GM19467 (cell line): ENCODE results near the gene QSOX1.

Experiments used
- ATAC-seq: cut with Tn5 transposase; IDR thresholded peaks from one replicate; pipeline ENCODE4 v1.9.1; 2021; ENCODE audit warnings: mild to moderate bottlenecking, moderate library complexity; ENCODE audit not compliant: unreplicated experiment

QSOX1 gene

DNA sequence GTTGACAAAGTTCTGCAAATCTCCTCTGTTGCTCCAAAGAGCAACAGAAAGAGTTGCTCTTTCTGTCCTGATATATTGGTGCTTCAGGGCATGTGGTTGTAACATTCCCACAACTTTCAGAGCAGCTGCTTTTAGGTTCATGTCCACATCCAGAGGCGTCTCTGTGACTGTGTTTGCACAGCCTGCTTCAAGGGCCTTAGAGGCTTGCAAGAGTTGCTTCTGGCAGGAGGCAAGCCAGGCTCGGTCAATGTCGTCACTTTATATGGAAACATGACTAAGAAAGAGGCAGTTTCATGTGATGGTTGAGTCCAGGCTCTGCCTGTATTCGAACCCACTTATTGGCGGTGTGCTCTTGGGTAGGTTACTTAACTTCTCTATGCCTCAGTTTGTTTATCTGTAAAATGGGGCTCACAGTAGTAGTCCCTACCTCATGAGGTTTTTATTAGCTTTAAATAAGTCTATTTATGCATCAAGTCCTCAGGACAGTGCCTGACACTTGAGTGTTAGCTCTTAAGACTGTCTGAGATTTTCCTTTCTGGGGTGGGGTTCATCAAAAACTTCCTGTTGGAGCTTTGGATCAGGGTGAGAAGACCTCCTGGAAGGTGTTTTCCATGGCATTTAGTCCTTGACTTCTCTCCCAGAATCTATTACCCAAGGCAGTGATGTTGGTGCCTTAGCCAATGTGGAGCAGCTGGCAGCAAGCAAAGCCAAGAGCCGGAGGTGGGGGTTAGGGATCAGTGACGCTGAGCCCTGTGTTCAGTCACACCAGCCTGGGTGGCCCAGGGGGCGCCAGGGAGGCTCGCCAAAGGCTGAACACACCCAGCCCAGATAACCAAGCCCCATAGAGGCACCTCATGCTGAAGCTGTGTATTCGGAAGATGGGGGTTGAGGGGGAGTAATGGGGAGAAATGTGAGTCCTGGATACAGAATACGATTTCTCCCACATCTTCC lies 94.3 kb downstream of the QSOX1 start:
- ATAC-seq: no peak

DNA sequence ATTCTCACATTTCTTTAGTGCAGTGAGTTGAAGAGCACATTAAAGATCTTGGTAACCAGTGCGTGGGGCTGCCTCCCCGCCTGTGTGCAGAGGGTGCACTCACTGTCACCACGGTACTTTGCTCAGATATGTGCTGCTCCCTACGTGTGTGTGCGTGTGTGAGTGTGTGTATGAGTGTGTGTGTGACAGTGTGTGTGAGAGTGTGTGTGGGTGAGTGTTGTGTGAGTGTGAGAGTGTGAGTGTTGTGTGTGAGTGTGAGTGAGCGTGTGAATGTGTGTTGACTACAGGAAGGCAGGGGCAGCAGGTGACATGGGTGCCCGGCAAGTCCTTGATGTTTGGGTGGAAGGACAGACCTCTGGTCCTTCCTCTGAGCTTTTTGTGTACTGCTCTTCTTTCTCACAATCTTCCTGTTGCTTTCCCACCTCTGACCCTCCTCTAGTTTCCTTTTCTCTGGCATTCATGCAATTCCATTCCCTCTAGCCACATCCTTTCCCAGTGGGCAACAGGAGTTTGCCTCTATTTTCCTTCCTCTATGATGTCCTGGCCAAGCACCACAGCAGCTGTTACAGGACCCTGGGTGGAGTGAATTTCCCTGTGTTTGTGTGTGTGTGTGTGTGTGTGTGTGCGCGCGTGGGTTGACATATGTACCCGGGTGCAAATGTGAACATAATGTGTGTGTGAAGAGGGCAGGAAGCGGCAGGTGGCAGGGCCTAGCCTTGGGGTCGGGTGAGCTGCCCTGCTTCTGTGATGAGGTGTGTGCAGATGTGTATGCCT lies 95.2 kb downstream of the QSOX1 start:
- no peak for ATAC-seq

DNA sequence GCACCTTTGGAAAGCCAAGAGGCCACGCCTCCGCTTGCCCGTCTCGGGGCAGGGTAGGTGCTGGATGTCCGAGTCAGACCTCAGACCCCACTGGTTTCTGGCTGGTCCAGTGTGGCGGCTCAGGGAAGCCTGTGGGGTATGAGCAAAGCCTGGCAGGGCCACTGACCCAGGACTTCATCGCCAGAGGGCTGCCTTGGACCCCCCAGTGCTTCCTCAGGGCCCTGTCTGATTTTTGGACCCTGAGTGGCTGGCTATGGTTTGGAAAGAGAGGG lies 95.8 kb downstream of the QSOX1 start:
- no peak for ATAC-seq

DNA sequence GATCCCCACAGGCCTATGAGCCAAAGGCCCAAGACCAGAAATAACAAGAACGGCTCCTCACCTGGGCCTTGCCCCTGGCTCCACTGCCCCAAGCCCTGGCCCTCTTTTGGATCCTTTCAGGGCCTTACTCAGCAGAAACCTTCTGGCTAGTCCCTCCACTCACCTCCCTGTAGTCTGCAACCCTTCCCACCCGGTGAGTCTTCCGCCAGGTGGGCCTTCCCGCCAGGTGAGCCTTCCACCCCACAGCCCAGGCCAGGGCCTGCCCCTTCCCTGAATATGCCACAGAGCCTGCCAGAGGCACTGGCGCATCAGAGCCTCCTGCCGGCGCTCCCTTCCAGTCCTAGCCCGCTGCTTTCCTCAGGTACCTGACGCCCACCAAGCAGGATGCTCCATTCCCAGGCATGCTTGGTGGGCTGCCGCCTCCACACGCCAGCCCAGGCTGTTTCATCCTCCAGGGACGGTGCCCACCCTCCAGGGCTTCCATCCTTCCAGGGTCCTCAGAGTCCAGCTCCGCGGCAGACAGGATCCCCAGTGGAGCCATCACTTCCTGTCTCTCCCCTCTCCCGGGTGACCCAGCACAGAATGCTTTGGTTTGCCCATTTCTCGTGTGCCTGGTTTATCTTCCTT lies 96.3 kb downstream of the QSOX1 start:
- ATAC-seq: no peak

DNA sequence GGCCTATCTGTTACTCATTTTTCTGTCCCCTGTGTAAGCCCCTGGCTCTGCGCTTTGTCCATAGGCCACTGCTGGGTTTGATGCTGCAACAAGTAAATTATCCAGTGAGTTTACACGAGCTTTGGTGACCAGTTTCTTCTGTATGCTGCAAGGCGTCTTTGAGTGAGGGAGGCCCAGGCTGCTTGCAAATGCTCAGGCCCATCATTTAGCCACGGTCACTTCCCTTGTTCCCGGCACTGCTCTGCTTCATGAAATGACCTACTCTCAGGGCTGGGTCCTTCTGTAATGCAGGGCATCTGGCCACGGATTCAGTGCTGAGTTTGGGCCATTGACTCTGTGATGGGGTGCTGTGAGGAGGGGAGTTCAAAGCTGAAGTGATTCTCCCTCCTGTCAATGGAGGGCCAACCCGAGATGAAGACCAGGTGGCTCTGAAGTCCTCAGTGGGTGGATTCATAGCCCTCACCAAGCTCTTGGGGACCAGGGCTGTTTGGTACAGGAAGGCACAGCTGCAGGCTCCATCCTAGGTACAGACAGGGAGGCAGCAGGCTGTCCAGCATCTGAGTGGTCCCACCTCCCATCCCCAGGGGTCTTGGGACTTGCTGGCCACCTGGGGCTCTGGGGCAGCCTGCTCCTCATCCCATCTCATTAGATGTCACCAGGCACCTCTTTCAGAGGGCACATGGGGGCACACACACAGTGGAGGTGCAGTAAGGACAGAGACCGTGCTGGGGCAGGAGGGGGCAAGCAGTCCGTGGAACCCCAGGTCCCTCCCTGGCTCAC lies 97.0 kb downstream of the QSOX1 start:
- no peak for ATAC-seq

DNA sequence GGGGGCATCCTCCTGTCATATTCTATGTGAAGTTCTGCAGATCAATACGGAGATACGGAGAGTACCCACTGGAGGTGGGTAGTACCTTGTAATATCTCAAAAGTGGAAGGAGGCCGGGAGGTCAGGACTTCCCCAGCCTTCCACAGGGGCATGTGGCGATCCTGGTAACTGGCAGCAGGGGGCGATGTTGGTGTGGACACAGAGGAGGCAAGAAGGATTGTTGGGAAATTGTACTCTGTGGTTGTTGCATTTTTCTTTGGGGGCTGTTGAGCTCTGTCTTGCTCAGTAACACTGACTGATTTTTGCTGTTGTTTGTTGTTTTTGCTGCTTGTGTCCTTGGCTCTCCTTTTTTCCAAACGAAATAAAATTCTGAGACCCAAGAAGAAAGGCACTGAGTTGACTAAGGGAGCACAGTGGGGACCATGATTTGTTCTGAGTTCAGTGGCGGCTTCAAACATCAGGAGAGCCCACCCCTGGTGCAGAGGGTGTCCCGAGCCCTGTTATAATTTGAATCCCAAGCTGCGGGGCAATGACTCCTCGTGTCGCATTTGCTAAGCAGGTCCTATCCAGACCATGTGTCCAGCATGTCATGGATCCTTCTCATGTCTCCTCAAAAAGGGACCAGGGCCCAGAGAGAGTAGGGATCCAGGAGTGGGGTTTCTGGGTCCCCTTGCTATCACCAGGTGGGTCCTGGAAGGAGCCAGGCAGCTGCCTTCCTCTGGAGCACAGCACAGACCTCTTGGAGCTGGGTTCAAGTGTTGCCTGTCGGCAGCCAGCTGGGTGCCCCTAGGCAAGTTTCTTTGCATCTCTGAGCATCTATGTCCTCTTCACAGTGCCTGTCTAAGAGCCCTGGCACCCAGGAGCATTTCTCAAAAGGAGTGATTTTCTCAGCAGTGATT lies 98.2 kb downstream of the QSOX1 start:
- ATAC-seq: no peak
